IMR-90 (cell line): Measurements from ENCODE around the gene SGK2.

Experiments used
- CEBPB ChIP-seq: IDR thresholded peaks from 2 replicates; pipeline ENCODE4 v1.6.1; 2012; ENCODE audit warnings: low read depth, low read length, improper control_type of control experiment
- CHD1 ChIP-seq: IDR thresholded peaks from 2 replicates; pipeline ENCODE4 v1.6.1; 2012; ENCODE audit warnings: low read depth, low read length, improper control_type of control experiment
- MAZ ChIP-seq: IDR thresholded peaks from 2 replicates; pipeline ENCODE4 v1.6.1; 2012; ENCODE audit warnings: low read depth, mild to moderate bottlenecking, low read length, improper control_type of control experiment, moderate library complexity, borderline replicate concordance
- MXI1 ChIP-seq: IDR thresholded peaks from 2 replicates; pipeline ENCODE4 v1.6.1; 2012; ENCODE audit warnings: low read depth, mild to moderate bottlenecking, low read length, moderate library complexity, borderline replicate concordance
- POLR2A ChIP-seq: IDR thresholded peaks from 2 replicates; pipeline ENCODE4 v1.6.1; 2012; ENCODE audit warnings: mild to moderate bottlenecking, low read depth, low read length
- RAD21 ChIP-seq: IDR thresholded peaks from 2 replicates; pipeline ENCODE4 v1.6.1; 2012; ENCODE audit warnings: low read length, improper control_type of control experiment
- RCOR1 ChIP-seq: IDR thresholded peaks from 2 replicates; pipeline ENCODE4 v1.6.1; 2012; ENCODE audit warnings: mild to moderate bottlenecking, low read length, improper control_type of control experiment; ENCODE audit not compliant: insufficient replicate concordance
- RFX5 ChIP-seq: IDR thresholded peaks from 2 replicates; pipeline ENCODE4 v1.8.0; 2012; ENCODE audit warnings: low read depth, mild to moderate bottlenecking, low read length, moderate library complexity
- TF ChIP-seq, protein P1 (sequence below): conservative IDR thresholded peaks from 2 replicates; pipeline ENCODE4 v1.5.1; 2012; ENCODE audit warnings: mild to moderate bottlenecking, low read depth, low read length, improper control_type of control experiment
- TF ChIP-seq, protein P2 (sequence below): fragments of 150-350 bp; IDR thresholded peaks from 2 replicates; pipeline ENCODE4 v1.6.1; 2017; ENCODE audit warnings: mild to moderate bottlenecking, antibody characterized with exemption, low read length, low read depth
- TF ChIP-seq, protein P3 (sequence below): fragments of 150-350 bp; IDR thresholded peaks from 2 replicates; pipeline ENCODE4 v1.6.1; 2016; ENCODE audit warnings: low read depth, mild to moderate bottlenecking, low read length, moderate library complexity, borderline replicate concordance

DNA sequence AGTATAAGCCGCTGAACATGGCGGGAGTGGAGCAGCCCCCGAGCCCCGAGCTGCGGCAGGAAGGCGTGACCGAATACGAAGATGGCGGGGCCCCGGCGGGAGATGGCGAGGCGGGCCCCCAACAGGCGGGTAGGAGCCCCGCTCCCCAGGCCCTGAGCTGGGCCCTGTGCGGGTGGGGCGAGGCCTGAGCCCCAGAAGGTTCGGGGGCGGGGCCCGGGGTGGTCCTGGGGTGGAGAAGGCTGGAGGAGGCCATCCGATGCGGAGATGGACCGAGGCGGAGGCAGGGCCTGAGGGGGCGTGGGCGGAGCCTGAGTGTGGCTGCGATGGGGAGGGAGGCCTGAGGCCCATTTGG, 44.2 kb upstream of the SGK2 start:
- TF ChIP-seq, protein P1, sequence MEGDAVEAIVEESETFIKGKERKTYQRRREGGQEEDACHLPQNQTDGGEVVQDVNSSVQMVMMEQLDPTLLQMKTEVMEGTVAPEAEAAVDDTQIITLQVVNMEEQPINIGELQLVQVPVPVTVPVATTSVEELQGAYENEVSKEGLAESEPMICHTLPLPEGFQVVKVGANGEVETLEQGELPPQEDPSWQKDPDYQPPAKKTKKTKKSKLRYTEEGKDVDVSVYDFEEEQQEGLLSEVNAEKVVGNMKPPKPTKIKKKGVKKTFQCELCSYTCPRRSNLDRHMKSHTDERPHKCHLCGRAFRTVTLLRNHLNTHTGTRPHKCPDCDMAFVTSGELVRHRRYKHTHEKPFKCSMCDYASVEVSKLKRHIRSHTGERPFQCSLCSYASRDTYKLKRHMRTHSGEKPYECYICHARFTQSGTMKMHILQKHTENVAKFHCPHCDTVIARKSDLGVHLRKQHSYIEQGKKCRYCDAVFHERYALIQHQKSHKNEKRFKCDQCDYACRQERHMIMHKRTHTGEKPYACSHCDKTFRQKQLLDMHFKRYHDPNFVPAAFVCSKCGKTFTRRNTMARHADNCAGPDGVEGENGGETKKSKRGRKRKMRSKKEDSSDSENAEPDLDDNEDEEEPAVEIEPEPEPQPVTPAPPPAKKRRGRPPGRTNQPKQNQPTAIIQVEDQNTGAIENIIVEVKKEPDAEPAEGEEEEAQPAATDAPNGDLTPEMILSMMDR, result no peak
- TF ChIP-seq RFX5 (no peak), RCOR1 (no peak), CHD1 (no peak), POLR2A (no peak), MXI1 (no peak), RAD21 (no peak), MAZ (no peak), CEBPB (no peak)
- TF ChIP-seq, protein P2, sequence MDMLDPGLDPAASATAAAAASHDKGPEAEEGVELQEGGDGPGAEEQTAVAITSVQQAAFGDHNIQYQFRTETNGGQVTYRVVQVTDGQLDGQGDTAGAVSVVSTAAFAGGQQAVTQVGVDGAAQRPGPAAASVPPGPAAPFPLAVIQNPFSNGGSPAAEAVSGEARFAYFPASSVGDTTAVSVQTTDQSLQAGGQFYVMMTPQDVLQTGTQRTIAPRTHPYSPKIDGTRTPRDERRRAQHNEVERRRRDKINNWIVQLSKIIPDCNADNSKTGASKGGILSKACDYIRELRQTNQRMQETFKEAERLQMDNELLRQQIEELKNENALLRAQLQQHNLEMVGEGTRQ, result no peak
- TF ChIP-seq, protein P3, sequence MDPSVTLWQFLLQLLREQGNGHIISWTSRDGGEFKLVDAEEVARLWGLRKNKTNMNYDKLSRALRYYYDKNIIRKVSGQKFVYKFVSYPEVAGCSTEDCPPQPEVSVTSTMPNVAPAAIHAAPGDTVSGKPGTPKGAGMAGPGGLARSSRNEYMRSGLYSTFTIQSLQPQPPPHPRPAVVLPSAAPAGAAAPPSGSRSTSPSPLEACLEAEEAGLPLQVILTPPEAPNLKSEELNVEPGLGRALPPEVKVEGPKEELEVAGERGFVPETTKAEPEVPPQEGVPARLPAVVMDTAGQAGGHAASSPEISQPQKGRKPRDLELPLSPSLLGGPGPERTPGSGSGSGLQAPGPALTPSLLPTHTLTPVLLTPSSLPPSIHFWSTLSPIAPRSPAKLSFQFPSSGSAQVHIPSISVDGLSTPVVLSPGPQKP, result no peak
